HG02678 (cell line): ENCODE measurements around the gene UBL4B.

Experiments used
- ATAC-seq: cut with Tn5 transposase; IDR thresholded peaks from one replicate; pipeline ENCODE4 v1.9.1; 2021; ENCODE audit warnings: mild to moderate bottlenecking, moderate library complexity; ENCODE audit not compliant: unreplicated experiment

The UBL4B gene

DNA sequence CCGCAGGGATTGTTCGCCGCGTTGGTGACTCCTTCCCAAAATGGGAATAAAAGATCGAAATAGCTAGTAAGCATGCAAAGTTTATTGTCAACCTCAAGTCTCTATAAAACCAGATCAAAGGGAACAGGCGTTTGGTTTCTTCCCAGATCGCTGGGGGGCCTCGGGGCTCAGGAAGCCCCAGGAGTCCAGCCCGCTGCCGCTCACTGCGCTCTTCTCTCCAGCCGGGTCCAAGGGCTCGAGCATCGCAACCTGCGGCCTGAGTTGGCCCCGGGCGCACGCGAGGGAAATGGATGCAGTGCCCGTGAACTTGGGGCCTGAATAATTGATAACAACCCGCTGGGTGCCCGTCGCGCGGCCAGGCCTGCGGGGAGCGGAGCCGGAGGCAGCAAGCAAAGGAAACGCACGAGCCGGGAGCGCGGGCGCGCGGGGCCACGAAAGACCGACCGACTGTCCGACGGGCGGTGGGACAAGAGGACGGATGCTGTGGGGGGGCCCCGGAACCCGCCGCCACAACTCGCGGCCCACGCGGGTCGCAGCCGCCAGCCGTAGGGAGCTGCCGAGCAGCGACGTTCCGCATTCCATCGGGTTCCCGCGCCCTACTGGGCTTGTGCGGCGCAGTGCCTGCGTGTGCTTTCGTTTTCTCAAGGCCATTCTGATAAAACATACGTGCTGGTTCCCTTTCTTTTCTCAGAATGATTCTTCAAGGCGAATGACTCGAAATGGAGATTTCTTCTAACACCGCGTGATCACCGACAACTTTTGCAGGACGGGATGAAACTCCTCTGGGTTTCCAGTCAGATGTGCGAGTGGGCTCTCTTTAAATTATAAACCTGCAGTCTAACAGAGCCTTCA is 27.8 kb upstream of the UBL4B start:
- no peak for ATAC-seq

DNA sequence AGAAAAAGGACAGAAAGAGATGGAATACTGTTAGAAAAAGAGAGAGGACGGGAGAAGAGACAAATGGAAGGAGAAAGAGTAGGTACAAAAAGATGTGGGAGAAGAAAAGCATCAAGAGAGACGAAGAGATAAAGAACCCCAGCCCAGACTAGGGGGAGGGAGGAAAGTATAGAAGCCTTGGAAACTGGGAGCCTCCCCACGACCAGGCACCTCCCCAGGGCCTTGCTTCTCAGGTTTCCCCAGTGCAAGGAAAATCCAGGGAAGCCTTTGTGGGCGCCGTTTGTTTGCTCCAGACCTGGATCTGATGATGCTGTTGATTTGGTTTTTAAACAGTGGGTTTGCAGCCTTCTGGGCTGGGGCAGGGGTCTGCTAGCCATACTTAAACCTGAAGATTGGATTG is 26.6 kb upstream of the UBL4B start:
- no peak for ATAC-seq

- no peak for ATAC-seq
Measured at GRCh38 chr1:110086961-110087360, 25.3 kb upstream of the UBL4B start.

GRCh38 chr1:110087812-110088738 is 24.2 kb upstream of the UBL4B start:
- peak; percentile 60 for ATAC-seq

DNA sequence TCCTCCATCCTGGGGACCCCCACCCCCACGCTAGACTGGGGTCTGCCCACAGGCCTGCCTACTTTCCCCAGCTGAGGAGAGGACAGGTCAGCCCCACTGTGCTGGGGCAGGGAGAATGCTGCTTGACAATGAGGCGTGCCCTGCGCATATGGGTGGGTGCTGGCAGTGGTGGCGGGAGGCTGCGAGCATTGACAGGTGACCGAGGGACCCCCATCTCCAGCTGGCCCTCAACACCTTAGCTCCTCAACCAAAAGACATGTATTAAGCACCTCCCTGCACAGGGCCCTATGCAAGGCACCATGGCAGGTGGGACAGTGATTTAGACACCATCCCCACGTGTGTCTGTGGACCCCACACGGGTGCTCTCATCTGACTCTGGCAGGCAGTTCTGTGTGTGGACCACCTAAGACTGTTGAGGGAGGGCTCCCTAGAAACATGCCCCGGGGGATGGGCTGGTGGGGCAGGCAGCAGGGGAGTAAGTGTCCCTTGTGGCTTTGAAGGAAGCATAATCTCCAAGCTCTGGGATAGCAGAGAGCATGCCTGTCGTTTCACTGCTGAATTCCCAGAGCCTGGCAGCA is 23.4 kb upstream of the UBL4B start:
- ATAC-seq, result no peak

- no peak for ATAC-seq
Measured at GRCh38 chr1:110089561-110090275, 22.5 kb upstream of the UBL4B start.

GRCh38 chr1:110091381-110091780 is 20.9 kb upstream of the UBL4B start:
- ATAC-seq, result no peak

- no peak for ATAC-seq
Measured at GRCh38 chr1:110091791-110092190, 20.5 kb upstream of the UBL4B start.

DNA sequence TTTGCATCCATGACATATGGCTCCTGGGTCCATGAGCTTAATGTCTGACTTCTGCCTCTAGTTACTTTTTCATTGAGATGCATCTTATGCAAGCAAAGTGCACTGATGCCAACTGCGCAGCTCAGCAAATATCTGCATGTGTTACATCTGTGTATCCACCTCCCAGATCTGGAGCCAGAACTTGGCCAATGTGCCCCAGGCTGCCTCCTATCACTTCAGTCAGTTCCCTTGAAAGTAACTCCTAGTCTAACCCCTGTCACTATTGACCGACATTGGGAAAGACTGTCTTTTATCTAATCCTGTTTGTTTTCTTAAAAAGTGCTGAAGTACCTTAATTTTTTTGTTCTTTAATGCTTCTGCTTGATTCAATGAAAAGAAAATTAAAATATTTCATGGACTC is 19.3 kb upstream of the UBL4B start:
- ATAC-seq, result no peak

DNA sequence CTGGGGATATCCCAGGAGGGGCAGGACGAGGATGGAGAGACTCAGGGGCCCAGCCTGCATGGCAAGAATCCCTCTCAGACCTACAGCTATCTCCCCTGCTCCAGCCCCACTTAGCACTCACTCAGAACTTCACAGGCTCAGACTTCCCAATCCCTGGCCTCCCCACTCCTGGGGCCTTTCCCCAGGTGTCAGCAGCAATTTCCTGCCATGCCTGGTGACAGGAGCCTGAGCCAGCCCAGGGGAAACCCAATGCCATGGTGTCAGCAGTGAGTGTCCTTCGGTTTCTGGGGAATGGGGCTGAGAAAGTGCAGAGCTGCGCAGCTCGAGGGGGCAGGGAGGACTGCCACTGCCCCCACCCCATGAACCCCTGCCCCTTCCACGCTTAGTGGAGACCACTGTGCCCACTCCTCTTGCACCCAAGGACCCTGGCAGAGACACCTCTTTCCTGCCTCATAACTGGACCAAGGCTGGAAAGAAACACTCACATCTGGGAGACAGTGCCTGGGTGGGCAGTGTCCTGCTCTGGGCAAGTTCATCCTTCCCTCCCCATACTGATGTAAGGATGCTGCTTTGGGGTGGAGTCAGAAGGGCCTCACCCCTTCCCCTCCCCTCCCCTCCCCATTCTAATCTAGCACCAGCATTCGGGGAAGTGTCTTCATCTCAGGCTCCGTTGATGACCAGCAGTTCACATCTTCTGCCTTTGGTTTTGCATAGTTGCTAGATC is 17.1 kb upstream of the UBL4B start:
- no peak for ATAC-seq

DNA sequence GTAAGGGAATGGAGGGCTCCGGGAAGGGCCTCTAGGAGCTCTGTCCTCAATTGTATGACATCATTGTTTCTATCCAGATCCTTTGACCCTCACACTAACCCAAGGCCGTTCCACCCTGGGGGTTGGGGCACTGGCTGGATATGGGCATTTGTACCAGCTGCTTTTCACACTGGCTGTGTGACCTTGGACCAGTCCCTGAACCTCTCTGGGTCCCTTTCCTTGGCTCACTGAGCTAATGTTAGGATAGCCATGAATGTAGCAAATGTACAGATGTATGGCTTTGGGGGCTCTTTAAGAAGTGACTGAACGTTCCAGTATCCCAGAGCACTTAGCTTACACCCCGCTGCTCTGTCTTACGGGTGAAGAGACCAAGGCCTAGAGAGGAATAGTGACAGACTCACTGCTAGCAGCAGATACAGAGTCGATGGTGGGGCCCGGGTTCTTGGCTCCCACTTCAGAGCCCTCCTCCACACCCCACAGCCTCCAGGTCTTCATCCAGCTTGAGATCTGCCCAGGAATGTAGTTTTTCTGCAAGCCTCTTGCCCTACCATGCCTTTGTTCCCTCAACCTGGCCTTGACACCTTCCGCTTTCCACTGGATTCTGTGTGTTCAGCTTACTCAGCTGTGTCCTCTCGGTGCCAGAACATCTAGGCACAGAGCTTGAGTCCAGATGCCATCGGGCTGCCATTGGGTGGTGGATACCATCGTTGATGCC is 14.6 kb upstream of the UBL4B start:
- ATAC-seq, result no peak

DNA sequence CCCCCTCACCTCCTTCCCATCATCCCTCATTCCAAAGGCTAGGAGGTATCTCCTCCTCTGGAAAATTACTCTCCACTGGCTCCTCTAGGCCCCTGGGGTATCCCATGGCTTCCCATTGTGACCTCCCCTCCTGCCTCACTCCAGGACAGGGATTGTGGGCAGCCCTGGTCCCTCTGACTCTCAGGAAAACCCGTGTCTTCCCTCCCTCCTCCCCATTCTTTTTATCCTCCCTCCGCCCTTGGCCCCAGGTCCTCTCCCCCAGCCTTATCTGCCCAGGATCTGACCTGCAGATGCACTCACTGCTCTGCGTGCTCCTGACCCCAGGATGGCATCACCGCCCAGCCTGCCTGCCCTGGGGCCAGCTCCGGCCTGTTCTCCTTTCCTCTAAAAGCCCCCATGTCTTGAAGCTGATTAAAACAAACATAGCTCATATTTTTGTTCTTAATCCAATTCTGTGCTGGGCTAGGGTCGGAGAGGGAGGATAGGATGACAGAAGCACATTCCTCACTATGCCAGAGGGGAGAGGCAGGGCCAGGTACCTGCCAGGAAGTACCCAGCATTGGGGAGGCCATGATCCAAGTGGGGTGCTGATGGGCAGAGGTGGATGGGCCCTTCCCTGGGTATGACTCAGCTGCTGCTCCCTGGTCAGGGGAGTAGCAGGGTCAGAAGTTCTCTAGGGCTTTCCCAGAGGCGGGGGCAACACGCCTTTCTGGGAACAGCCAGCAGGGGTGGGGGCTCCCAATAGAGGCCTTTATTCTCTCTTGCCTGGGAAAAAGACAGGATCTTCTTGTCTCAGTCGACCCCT is 13.8 kb upstream of the UBL4B start:
- ATAC-seq, result no peak

DNA sequence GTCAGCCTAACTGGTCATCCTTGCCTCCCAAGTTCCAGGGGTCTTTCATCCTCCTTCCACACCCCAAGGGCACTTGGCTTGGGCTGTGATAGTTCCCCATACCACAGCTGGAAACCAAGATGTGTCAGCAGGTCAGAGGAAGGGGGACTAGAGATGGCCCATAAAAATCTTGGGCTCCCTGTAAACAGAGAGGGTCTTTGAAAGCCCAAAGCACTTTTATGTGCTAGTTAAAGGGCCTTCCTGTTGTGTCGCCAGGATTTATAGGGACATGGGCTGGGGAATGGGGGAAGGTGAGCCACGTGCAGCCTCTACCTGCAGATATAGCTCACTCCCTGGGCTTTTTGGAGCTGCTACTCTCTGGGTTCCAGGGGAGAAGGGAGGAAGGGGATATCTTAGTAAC is 11.9 kb upstream of the UBL4B start:
- no peak for ATAC-seq

DNA sequence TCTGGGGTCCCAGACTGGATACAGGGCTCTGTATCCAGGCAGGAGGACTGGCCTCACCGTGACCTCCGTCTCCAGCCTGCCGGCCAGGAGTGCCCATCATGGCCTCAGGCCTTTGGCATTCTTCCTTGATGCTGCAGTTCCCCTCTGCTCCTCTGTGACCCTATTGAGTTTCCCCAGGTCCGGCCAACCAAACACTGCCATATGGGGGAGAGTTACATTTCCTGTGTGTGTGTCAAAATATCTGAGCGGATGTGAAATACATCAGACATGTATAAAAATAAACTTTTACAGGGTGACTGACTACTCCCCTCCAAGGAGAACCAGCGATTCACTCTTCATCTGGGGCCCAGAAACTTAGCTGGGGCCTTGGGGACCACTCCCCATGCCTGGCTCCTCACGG is 10.2 kb upstream of the UBL4B start:
- no peak for ATAC-seq

DNA sequence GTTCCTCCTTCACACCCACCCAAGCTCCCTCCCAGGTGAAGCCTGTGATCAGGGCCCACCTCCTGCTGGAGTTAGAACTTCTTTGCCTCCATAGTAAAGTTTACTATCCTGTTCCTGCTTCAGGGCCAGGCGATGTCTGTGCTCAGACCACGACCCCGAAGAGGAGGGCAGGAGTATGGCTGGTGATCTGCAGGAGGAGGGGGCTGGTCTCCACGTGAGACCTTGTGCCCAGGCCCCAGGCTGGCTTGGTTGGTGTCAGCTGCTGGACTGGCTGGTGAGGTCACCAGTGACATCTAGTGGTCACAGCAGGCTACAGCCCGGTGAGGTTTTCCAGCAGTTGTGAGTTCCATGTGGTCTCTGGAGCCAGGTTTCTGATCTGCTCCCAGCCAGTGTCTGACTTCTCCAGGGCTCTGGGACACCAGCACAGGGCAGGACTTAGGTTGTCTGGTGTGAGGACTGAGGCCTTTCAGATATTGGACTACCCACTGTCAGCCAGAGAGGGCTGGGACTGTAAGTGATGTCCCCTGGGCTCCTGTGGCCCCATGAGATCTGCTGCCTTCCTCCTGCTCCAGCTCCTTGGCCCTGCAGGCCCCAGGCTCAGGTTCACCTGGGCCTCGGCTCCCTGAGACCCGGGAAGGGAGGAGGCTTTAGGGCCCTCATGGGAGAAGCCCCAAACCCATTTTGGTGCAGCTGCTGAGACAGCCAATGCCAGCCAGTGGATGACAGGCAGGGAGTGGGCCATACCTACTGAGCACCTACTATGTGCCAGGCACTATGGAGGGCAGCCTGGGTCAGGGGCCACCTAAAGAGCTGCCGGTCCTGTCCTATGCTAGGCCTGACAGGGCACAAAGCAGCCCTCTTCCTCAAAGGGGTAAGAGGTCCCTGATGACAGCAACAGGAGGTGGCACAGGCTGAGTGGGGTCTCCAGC is 6.0 kb upstream of the UBL4B start:
- no peak for ATAC-seq

- no peak for ATAC-seq
Measured at GRCh38 chr1:110107867-110108469, 4.3 kb upstream of the UBL4B start.

GRCh38 chr1:110111081-110111480 is 1.2 kb upstream of the UBL4B start:
- ATAC-seq, result no peak
